Peyer's patch (tissue), 4 donors: ENCODE results near the gene CCL27.

ENCODE experiments used
- POLR2A ChIP-seq, 2 donors: fragments of 450-650 bp; IDR thresholded peaks; one replicate each; pipeline ENCODE4 v1.5.1; 2017; ENCODE audit warnings: antibody characterized with exemption in 2 of 2, mild to moderate bottlenecking in 2 of 2, moderate library complexity in 2 of 2
- TF ChIP-seq, protein P1 (sequence below), 6 experiments: fragments of 450-650 bp in 4 of 6; fragments of 200-600 bp in 2 of 6; sonication (generic) in 1 of 6; IDR thresholded peaks; one replicate each; pipeline ENCODE4 v1.5.1; 2017 to 2019; ENCODE audit warnings: antibody characterized with exemption in 6 of 6, mild to moderate bottlenecking in 3 of 6, moderate library complexity in 1 of 6

DNA sequence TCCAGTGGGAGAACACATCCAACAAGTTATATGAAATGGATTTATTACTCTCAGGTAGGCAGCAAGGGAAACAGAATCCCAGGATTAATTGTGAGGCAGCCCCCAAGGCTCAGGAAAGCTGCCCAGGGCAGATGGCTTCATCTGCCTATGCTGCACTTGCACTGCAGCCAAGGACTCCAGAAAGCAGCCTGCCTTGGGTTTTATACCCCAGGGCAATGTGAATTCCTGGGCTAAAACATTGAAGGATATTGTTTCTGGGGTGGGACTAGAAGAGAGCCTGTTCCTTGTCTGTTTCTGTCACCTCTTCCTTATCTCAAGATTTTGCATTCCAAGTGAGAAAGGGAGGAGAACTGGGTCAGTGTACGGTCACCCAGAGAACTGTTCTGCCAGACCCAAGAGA, 8.8 kb upstream of the CCL27 start:
- TF ChIP-seq POLR2A (IDR thresholded peaks at IDR 0.05): no peak
- TF ChIP-seq, protein P1, sequence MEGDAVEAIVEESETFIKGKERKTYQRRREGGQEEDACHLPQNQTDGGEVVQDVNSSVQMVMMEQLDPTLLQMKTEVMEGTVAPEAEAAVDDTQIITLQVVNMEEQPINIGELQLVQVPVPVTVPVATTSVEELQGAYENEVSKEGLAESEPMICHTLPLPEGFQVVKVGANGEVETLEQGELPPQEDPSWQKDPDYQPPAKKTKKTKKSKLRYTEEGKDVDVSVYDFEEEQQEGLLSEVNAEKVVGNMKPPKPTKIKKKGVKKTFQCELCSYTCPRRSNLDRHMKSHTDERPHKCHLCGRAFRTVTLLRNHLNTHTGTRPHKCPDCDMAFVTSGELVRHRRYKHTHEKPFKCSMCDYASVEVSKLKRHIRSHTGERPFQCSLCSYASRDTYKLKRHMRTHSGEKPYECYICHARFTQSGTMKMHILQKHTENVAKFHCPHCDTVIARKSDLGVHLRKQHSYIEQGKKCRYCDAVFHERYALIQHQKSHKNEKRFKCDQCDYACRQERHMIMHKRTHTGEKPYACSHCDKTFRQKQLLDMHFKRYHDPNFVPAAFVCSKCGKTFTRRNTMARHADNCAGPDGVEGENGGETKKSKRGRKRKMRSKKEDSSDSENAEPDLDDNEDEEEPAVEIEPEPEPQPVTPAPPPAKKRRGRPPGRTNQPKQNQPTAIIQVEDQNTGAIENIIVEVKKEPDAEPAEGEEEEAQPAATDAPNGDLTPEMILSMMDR (IDR thresholded peaks at IDR 0.05): no peak
